Psoas muscle (tissue), 8 donors: ENCODE results near the gene FUT6. TPM values are rescaled to one million over a fixed set of nuclear protein-coding genes. Genes with fewer than 3 reads are reported as not detected.
"Not testable (repeated sequence)": the region's sequence is repeated elsewhere in the genome, so short reads cannot be mapped to it uniquely, and the experiment has no call there.

ENCODE experiments used
- ATAC-seq, 4 donors: fragments of 200-7000 bp; cut with Tn5 transposase; one replicate each; pipeline ENCODE4 v1.9.1; 2020; ENCODE audit warnings: moderate library complexity in 3 of 4, mild to moderate bottlenecking in 2 of 4
- DNase-seq, 2 donors: peaks; one replicate each; pipeline ENCODE4 v3.0.0-alpha.2; 2020
- H3K27ac ChIP-seq: fragments of 200-600 bp; one replicate; pipeline ENCODE4 v1.8.0; 2022
- H3K27me3 ChIP-seq, 3 donors: fragments of 200-600 bp in 1 of 3; one replicate each; pipeline versions ENCODE4 v1.6.1 to v1.8.0; 2013 to 2022; ENCODE audit warnings: low read length in 2 of 3, mild to moderate bottlenecking in 2 of 3, moderate library complexity in 1 of 3; ENCODE audit not compliant: insufficient read depth in 3 of 3
- H3K36me3 ChIP-seq, 2 donors: fragments of 200-600 bp in 1 of 2; one replicate each; pipeline versions ENCODE4 v1.6.1 to v1.8.0; 2013 to 2022; ENCODE audit warnings: low read depth in 1 of 2, mild to moderate bottlenecking in 1 of 2, moderate library complexity in 1 of 2; ENCODE audit not compliant: insufficient read depth in 1 of 2
- H3K4me1 ChIP-seq: fragments of 200-600 bp; one replicate; pipeline ENCODE4 v1.8.0; 2022
- H3K4me3 ChIP-seq: fragments of 200-600 bp; one replicate; pipeline ENCODE4 v1.8.0; 2022; ENCODE audit warnings: mild to moderate bottlenecking
- H3K9me3 ChIP-seq: fragments of 200-600 bp; one replicate; pipeline ENCODE4 v1.8.0; 2022
- CTCF ChIP-seq: fragments of 200-600 bp; IDR thresholded peaks from one replicate; pipeline ENCODE4 v1.8.0; 2022; ENCODE audit warnings: antibody characterized with exemption
- WGBS, 3 donors: extraction: QIAGEN DNeasy Blood & Tissue Kit; methylation state at CpG; one replicate each; pipeline versions ENCODE4 v1.1.6 to v1.1.7; 2013; 5-methylcytosine and 5-hydroxymethylcytosine counted together
- intact Hi-C, 2 donors: fragments of 100-400 bp; cut with DNase I; formaldehyde crosslinking; loops; one replicate each; pipeline versions ENCODE4 v1.11.0 to v1.14.2; 2022
- polyA plus RNA-seq, 3 donors: library from polyadenylated mRNA; stranded (reverse); fragments of 200-250 nt; gene quantifications; one replicate each; pipeline ENCODE4 v1.2.3, GENCODE V29; 2013
- total RNA-seq, 4 donors: library from RNA; stranded (reverse); fragmentation: NEBNext Ultra II Directional in 2 of 4; extraction: Animal tissue kit (Norgen Biotek cat#: 25700) in 2 of 4; gene quantifications; one replicate each; pipeline versions ENCODE4 v1.2.1 to v1.2.4, GENCODE V29; 2021 to 2023
- donor health status: healthy with polysubstance abuse.
- donor health status: DM: no; HTN: no; CAD: no; lungs with moderate emphysema.
- donor health status: Bipolar disorder and iron deficiency.
- donor health status: healthy.
- donor health status: DM: yes; HTN: yes; CAD: no.
- donor health status: DM: no; HTN: no; CAD: no.
- donor health status: DM: no; HTN: no; CAD: no.
- donor health status: DM: yes; HTN: yes; CAD: no.

The FUT6 gene
- total and polyA plus RNA-seq, 7 donors, result 0.03 TPM; not detected in 5

GRCh38 chr19:5877427-5877826 lies 37.9 kb upstream of the FUT6 start:
- 70 to 81% (median 71%) methylated on average over 8 of the region's 8 CpGs for WGBS, 3 donors
- Histone ChIP-seq H3K36me3 (no peaks in the 10 kb centered on the region), H3K9me3 (no peaks in the 10 kb centered on the region), H3K27ac (no peak overlapping the region), H3K4me1 (peaks cover 6% of the 10 kb centered on the region), H3K4me3 (no peak overlapping the region), H3K27me3 (peaks cover 0 to 30% (median 0%) of the 10 kb centered on the region in 3 donors)
- intact Hi-C loops, result no loop called here
- no peak for DNase-seq
- no peak for ATAC-seq
- no peak for TF ChIP-seq CTCF

DNA sequence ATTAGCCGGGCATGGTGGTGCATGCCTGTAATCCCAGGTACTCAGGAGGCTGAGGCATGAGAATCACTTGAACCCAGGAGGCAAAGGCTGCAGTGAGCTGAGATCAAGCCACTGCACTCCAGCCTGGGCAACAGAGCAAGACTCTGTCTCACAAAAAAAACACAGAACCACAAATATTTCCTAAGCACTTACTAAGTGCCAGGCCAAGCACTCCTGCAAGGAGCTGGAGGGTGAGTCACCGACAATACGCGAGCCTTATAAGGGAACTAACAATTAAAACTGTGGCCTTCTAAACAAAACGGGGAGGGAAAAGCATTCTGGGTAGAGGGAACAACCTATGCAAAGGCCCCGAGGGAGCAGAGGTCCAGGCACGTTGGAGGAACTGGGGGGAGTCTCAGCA lies 35.0 kb upstream of the FUT6 start:
- H3K27ac ChIP-seq, H3K36me3 ChIP-seq, intact Hi-C loops, H3K4me1 ChIP-seq, ATAC-seq, H3K9me3 ChIP-seq, H3K4me3 ChIP-seq, DNase-seq: not testable (repeated sequence)
- H3K27me3 ChIP-seq, result peaks cover 0 to 23% (median 0%) of the 10 kb centered on the region in 3 donors
- 87 to 90% (median 88%) methylated on average over 6 to 7 of the region's 7 CpGs for WGBS, 3 donors

- WGBS, 3 donors, result 80 to 86% (median 85%) methylated on average over 12 of the region's 12 CpGs
- H3K4me1 ChIP-seq, result no peaks in the 10 kb centered on the region
- no peak for DNase-seq
- no peak for TF ChIP-seq CTCF
- no peak overlapping the region for H3K27ac ChIP-seq
- no peak overlapping the region for H3K4me3 ChIP-seq
- H3K27me3 ChIP-seq, result peaks cover 0 to 18% (median 0%) of the 10 kb centered on the region in 3 donors
- H3K9me3 ChIP-seq, result no peaks in the 10 kb centered on the region
- intact Hi-C loops, result no loop called here
- no peak for ATAC-seq
- H3K36me3 ChIP-seq, result no peaks in the 10 kb centered on the region
These were observed 34.2 kb upstream of the FUT6 start for GRCh38 chr19:5873617-5874199.

- H3K9me3 ChIP-seq, result no peaks in the 10 kb centered on the region
- no peaks in the 10 kb centered on the region for H3K4me1 ChIP-seq
- ATAC-seq (no peak), DNase-seq (no peak)
- intact Hi-C loops, result no loop called here
- 74 to 75% (median 74%) methylated on average over 12 of the region's 12 CpGs for WGBS, 3 donors
- TF ChIP-seq CTCF, result no peak
- H3K4me3 ChIP-seq, result no peak overlapping the region
- peaks cover 0 to 4% (median 4%) of the 10 kb centered on the region in 3 donors for H3K27me3 ChIP-seq
- H3K27ac ChIP-seq, result no peak overlapping the region
- H3K36me3 ChIP-seq, result no peaks in the 10 kb centered on the region
These were observed 31.5 kb upstream of the FUT6 start for GRCh38 chr19:5870986-5871394.

DNA sequence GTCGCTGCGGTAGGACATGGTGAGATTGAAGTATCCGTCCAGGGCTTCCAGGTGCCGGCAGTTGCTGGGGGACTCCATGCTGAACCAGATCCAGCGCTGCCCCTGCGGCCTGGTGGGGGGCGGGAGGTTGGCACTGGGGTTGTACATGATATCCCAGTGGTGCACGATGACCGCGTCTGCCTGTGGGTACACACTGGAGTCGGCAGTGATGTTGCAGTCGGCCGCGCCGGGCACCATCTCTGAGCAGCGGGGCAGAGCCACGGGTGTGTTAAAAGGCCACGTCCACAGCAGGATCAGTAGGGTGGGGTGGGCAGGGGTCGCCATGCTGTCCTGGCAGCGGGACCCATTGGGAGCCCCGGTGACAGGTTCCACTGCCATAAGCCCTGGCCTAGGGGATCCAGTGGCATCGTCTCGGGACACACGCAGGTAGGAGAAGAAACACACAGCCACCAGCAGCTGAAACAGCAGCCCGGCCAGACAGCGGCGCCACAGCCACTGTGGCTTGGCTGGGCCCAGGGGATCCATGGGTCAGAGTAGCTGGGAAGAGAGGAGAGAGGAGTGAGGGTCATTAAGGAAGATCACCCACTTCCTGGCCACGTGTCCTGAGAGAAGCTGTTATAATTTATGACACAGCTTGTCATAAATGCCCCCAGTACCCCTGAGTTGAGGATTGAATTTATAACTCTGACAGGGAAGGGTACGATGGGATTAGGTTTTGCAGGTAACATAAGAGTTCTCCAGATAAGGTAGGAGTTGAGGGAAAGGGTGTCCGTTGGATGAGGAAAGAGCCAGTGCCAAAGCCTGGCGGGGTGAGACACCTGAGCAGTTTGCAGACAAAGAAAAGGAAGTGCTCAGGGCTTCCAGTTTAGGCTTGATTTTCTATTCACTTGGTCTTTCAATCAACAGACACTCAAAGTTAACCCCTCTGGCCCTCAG lies 28.0 kb upstream of the FUT6 start:
- Histone ChIP-seq H3K4me1 (no peaks in the 10 kb centered on the region), H3K9me3 (no peaks in the 10 kb centered on the region), H3K27me3 (peaks cover 0 to 7% (median 4%) of the 10 kb centered on the region in 3 donors), H3K36me3 (no peaks in the 10 kb centered on the region), H3K4me3 (no peak overlapping the region), H3K27ac (no peak overlapping the region)
- ATAC-seq (no peak), DNase-seq (no peak)
- TF ChIP-seq CTCF, result no peak
- intact Hi-C loops, result no loop called here
- WGBS, 3 donors, result 76 to 80% (median 78%) methylated on average over 26 to 31 of the region's 31 CpGs
